ENCODE measurements around the gene NPC2.

- TF ChIP-seq CTCF (IDR thresholded peaks at IDR 0.05) (no peak), POLR2A (IDR thresholded peaks at IDR 0.05) (no peak)
Observed at GRCh38 chr14:74476107-74476506, 17.0 kb downstream of the NPC2 start.

Measured in lower leg skin (tissue), 3 donors.